HG03064 (cell line): ENCODE measurements around the gene IDH2.
"Not testable (repeated sequence)": the region's sequence is repeated elsewhere in the genome, so short reads cannot be mapped to it uniquely, and the experiment has no call there.

Experiments
- ATAC-seq: cut with Tn5 transposase; IDR thresholded peaks from one replicate; pipeline ENCODE4 v1.9.1; 2021; ENCODE audit warnings: low read depth; ENCODE audit not compliant: unreplicated experiment

IDH2 gene

GRCh38 chr15:90086868-90087268, 15.4 kb downstream of the IDH2 start:
- ATAC-seq, result no peak

DNA sequence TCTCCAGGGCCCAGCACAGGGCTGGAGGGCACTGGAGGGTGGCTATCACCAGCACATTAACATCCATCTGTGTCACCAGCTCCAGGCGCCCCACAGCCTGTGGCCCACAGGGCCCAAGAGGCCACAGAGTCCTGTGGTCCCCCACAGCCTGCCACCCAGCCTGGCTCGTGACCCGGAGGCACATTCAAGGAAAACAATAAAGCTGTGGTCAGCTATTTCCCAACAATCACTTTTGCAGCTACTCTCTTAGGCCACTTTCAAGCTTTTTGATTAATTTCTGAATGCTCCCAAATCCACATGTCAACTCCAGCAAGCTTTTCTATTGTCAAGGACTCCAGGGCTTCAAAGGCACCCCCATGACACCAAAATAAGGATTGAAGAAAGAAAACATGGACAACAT, 16.7 kb downstream of the IDH2 start:
- ATAC-seq, result no peak

GRCh38 chr15:90084876-90085423, 17.3 kb downstream of the IDH2 start:
- ATAC-seq, result no peak

- ATAC-seq, result no peak
Observed at GRCh38 chr15:90083954-90084607, 18.2 kb downstream of the IDH2 start.

GRCh38 chr15:90083419-90083818, 18.8 kb downstream of the IDH2 start:
- no peak for ATAC-seq

GRCh38 chr15:90082140-90082715, 20.0 kb downstream of the IDH2 start:
- ATAC-seq, result no peak

DNA sequence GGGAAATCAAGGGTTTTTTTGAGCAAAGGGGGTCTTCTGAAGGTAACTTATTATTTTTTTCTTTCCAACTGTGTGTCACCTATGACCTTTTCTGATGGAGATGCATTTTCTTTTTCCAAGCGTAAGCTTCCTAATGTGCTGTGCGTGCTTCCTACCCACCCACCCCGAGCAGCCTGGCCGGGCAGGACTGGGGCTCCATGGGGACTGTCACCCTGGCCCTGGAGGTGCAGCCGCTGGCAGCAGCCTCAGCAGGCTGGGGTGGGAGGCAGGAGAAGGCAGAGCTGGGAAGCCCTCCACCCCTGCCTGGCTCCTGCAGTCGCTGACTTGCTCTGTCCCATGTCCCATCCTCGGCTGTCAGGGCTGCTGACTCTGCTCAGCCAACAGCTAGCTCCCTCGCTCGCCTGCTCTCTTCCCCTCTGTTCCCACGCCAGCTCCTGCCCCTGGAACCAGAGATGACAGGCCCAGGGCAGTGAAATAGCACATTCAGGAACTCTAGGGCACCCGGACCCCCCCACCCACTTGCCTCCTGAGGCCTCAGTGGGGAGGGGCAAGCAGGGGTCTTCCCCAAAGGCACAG, 21.4 kb downstream of the IDH2 start:
- ATAC-seq, result no peak

GRCh38 chr15:90080458-90080755, 21.9 kb downstream of the IDH2 start:
- ATAC-seq, result no peak

- ATAC-seq, result no peak
Observed at GRCh38 chr15:90079619-90080457, 22.4 kb downstream of the IDH2 start.

DNA sequence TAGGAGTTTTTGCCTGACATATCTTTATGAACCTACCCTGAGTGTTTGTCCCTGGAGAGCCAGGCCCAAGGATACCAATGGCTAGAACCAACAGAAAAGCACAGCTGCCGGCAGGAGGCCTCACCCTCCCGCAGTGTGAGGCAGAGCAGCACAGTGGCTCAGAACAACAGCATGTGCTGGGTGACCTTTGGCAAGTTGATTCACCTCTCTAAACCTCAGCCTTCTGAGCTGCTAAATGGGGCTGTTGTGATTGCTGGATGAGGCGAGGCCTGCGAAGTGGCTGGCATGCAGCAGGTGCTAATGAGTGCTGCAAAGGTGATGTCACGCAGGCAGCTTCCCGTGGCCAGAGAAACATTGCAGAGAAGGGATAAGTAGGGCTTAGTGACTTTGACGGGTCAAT, 23.3 kb downstream of the IDH2 start:
- no peak for ATAC-seq

DNA sequence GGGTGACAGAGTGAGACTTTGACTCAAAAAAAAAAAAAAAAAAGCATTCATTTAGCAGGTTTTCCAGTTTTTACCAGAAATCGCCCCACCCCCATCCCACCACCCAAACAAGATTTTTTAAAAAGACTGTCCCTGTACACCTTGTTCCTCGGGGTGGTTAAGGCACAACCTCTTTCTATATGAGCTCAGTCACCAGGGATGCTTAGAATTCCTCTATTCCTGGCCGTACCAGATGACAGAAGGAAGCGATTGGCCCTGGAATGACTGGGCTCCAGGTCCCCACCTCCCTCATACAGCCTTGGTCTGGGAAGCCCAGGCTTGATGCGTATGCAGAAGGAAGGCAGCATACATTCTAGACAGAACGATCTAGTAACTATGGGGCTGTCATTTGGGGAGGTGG, 25.6 kb downstream of the IDH2 start:
- ATAC-seq, result no peak

GRCh38 chr15:90075420-90076289, 26.6 kb downstream of the IDH2 start:
- ATAC-seq, result no peak

DNA sequence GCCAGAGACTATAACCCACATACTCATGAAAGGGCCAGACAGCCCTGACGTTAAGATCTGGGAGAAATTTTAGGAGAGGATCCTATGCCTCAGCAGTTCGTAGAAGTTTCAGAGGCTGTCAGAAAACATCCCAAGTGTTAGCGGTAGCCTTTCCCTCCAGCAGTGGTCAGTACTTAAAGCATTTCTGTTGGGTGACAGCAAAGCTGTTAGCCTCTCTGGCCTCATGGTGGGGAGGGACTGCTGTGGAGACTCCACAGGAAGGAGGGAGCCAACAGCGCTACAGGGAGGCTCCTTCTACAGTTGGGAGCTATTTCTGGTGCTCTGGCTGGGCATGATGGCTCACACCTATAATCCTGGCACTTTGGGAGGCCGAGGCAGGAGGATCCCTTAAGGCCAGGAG, 27.4 kb downstream of the IDH2 start:
- ATAC-seq, result no peak

GRCh38 chr15:90074023-90074422, 28.2 kb downstream of the IDH2 start:
- ATAC-seq, result no peak

GRCh38 chr15:90072978-90073640, 29.2 kb downstream of the IDH2 start:
- no peak for ATAC-seq

DNA sequence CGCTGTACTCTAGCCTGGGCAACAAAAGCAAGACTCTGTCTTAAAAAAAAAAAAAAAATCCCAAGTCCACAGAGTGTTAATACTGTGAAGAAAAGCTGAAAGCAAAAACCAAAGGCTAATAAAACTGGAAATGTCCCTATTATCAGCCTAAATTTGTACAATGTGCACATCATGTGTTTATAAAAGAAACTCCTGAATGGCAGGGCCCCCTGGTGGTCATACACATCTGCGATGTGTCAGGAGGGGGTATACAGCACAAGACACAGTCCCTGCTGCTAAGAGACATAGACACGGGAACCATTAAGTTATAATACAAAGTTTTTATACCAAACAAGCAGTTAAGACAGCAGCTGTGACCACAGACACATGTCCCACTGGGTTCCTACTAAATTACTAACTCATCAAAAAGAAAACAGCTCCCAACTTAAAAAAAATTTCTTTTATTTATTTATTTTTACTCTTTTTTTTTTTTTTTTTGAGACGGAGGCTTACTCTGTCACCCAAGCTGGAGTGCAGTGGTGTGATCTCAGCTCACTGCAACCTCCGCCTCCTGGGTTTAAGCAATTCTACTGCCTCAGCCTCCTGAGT, 31.0 kb downstream of the IDH2 start:
- ATAC-seq, result no peak

GRCh38 chr15:90070623-90071022, 31.6 kb downstream of the IDH2 start:
- not testable (repeated sequence) for ATAC-seq

DNA sequence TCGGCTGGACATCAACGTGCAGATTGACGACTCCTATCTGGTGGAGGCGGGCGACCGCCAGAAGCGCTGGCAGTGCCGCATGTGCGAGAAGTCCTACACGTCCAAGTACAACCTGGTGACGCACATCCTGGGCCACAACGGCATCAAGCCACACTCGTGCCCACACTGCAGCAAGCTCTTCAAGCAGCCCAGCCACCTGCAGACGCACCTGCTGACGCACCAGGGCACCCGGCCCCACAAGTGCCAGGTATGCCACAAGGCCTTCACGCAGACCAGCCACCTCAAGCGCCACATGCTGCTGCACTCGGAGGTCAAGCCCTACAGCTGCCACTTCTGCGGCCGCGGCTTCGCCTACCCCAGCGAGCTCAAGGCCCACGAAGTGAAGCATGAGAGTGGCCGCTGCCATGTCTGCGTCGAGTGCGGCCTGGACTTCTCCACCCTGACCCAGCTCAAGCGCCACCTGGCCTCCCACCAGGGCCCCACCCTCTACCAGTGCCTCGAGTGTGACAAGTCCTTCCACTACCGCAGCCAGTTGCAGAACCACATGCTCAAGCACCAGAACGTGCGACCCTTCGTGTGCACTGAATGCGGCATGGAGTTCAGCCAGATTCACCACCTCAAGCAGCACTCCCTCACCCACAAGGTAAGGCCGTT, 34.2 kb downstream of the IDH2 start:
- no peak for ATAC-seq
